Renal cortical epithelial cell (primary cell): ENCODE measurements around the gene RABGAP1. TPM values are rescaled to one million over a fixed set of nuclear protein-coding genes. Genes with fewer than 3 reads are reported as not detected.

ENCODE experiments used
- DNase-seq: peaks from one replicate; pipeline ENCODE4 v3.0.0-alpha.2; 2011; ENCODE audit warnings: low read depth
- total RNA-seq: library from RNA; depleted of rRNA; stranded (reverse); fragments of >200 nt; gene quantifications from 2 replicates; pipeline ENCODE4 v1.2.3, GENCODE V29; 2014

Gene RABGAP1
- total RNA-seq, 1 donor from 2014 or later = 56.8 TPM

- DNase-seq = no peak
Observed at GRCh38 chr9:123008909-123009308, 68.1 kb downstream of the RABGAP1 start.

GRCh38 chr9:123011380-123011779, 70.6 kb downstream of the RABGAP1 start:
- no peak for DNase-seq

GRCh38 chr9:123011878-123012528, 71.2 kb downstream of the RABGAP1 start:
- DNase-seq = no peak

GRCh38 chr9:123016631-123017030, 75.8 kb downstream of the RABGAP1 start:
- DNase-seq = no peak

- no peak for DNase-seq
Observed at GRCh38 chr9:123020796-123021195, 80.0 kb downstream of the RABGAP1 start.

GRCh38 chr9:123026425-123026824, 85.6 kb downstream of the RABGAP1 start:
- peak; percentile 53 for DNase-seq

- no peak for DNase-seq
Observed at GRCh38 chr9:123027517-123027916, 86.7 kb downstream of the RABGAP1 start.

GRCh38 chr9:123028136-123028535, 87.3 kb downstream of the RABGAP1 start:
- DNase-seq = no peak

- no peak for DNase-seq
Observed at GRCh38 chr9:123028973-123029372, 88.2 kb downstream of the RABGAP1 start.

- DNase-seq = no peak
Observed at GRCh38 chr9:123031963-123032362, 91.1 kb downstream of the RABGAP1 start.

GRCh38 chr9:123033352-123033751, 92.5 kb downstream of the RABGAP1 start, which contains the start of gene GPR21:
Gene GPR21, plus strand, starts transcription at chr9:123033667. Its CDS starts 900 bp downstream, at chr9:123034567.
- DNase-seq = no peak

- DNase-seq = no peak
Observed at GRCh38 chr9:123033864-123034601, 93.2 kb downstream of the RABGAP1 start.

GRCh38 chr9:123034881-123035510, 94.2 kb downstream of the RABGAP1 start:
- no peak for DNase-seq

GRCh38 chr9:123035791-123036190, 95.0 kb downstream of the RABGAP1 start:
- DNase-seq = no peak

- no peak for DNase-seq
Observed at GRCh38 chr9:123036893-123037545, 96.2 kb downstream of the RABGAP1 start.

GRCh38 chr9:123039617-123040219, 98.9 kb downstream of the RABGAP1 start:
- DNase-seq = no peak

GRCh38 chr9:123040801-123041200, 100.0 kb downstream of the RABGAP1 start:
- DNase-seq = no peak

- no peak for DNase-seq
Observed at GRCh38 chr9:123041489-123041888, 100.7 kb downstream of the RABGAP1 start.

GRCh38 chr9:123043081-123043939, 102.5 kb downstream of the RABGAP1 start:
- no peak for DNase-seq

- DNase-seq = no peak
Observed at GRCh38 chr9:123044586-123044985, 103.8 kb downstream of the RABGAP1 start.
